GM21367 (cell line): ENCODE measurements around the gene PIK3R5.
"Not testable (repeated sequence)": the region's sequence is repeated elsewhere in the genome, so short reads cannot be mapped to it uniquely, and the experiment has no call there.

Source experiments
- ATAC-seq: cut with Tn5 transposase; IDR thresholded peaks from one replicate; pipeline ENCODE4 v1.9.1; 2021; ENCODE audit not compliant: unreplicated experiment

PIK3R5 gene

GRCh38 chr17:8988263-8988935, 22.9 kb upstream of the PIK3R5 start:
- ATAC-seq: not testable (repeated sequence)

- ATAC-seq: no peak
Observed at GRCh38 chr17:8986295-8986694, 20.8 kb upstream of the PIK3R5 start.

- no peak for ATAC-seq
Observed at GRCh38 chr17:8985054-8985701, 19.7 kb upstream of the PIK3R5 start.

- not testable (repeated sequence) for ATAC-seq
Observed at GRCh38 chr17:8984225-8984624, 18.7 kb upstream of the PIK3R5 start.

- ATAC-seq: no peak
Observed at GRCh38 chr17:8981443-8981842, 15.9 kb upstream of the PIK3R5 start.

- no peak for ATAC-seq
Observed at GRCh38 chr17:8979715-8980114, 14.2 kb upstream of the PIK3R5 start.

- ATAC-seq: no peak
Observed at GRCh38 chr17:8976638-8977037, 11.1 kb upstream of the PIK3R5 start.

GRCh38 chr17:8975091-8975725, 9.7 kb upstream of the PIK3R5 start:
- ATAC-seq: no peak

GRCh38 chr17:8969901-8970300, 4.4 kb upstream of the PIK3R5 start:
- ATAC-seq: no peak

GRCh38 chr17:8968503-8968902, 3.0 kb upstream of the PIK3R5 start:
- no peak for ATAC-seq

- no peak for ATAC-seq
Observed at GRCh38 chr17:8967861-8968260, 2.4 kb upstream of the PIK3R5 start.

- ATAC-seq: no peak
Observed at GRCh38 chr17:8966926-8967325, 1.4 kb upstream of the PIK3R5 start.

- ATAC-seq: no peak
Observed at GRCh38 chr17:8964801-8965393, 610 bp downstream of the PIK3R5 start.

GRCh38 chr17:8963647-8964258, 1.8 kb downstream of the PIK3R5 start:
- no peak for ATAC-seq

GRCh38 chr17:8963014-8963413, 2.5 kb downstream of the PIK3R5 start:
- ATAC-seq: no peak

GRCh38 chr17:8961829-8962228, 3.7 kb downstream of the PIK3R5 start:
- ATAC-seq: no peak

- no peak for ATAC-seq
Observed at GRCh38 chr17:8960325-8961140, 5.0 kb downstream of the PIK3R5 start.

- ATAC-seq: no peak
Observed at GRCh38 chr17:8959312-8959918, 6.1 kb downstream of the PIK3R5 start.

- ATAC-seq: no peak
Observed at GRCh38 chr17:8957721-8958120, 7.8 kb downstream of the PIK3R5 start.

GRCh38 chr17:8956465-8956902, 9.0 kb downstream of the PIK3R5 start:
- ATAC-seq: peak; percentile 45
